ENCODE measurements around the gene JADE2.

DNA sequence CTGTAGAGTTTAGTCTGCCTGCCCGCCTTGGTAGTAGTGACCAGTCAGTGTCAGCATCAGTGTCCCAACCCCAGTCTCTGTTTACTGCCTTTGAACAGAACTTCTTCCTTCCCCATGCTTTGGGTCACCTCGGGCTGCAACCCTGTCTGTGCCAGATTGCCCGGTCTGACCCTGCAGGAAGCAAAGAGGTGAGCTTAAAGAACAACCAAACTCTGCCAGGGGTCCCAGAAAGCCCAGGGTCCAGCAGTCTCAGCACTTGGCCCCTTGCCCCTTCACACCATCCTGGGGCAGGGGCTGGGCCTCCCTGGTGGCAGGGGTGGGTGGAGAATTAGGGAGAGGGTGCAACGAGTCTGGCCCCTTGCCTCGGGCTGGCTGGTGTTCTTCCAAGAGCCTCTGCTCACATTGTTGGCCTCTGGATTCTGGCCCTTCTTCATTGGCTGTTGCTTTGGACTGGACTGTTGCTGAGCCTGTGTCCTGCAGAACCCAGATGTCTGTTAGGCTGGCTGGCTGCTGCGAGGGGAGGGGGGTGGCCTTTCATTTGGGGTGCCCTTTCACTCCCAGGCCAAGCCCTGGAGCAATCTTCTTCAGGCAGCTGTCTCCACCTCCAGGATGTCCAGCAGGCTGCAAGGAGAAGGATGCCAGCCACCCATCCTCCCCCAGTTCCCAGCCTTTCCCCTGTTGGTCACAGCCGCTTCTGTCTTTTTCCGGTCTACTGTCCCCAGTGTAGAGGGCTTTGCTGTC lies 55.9 kb downstream of the JADE2 start:
- TF ChIP-seq, protein P1, sequence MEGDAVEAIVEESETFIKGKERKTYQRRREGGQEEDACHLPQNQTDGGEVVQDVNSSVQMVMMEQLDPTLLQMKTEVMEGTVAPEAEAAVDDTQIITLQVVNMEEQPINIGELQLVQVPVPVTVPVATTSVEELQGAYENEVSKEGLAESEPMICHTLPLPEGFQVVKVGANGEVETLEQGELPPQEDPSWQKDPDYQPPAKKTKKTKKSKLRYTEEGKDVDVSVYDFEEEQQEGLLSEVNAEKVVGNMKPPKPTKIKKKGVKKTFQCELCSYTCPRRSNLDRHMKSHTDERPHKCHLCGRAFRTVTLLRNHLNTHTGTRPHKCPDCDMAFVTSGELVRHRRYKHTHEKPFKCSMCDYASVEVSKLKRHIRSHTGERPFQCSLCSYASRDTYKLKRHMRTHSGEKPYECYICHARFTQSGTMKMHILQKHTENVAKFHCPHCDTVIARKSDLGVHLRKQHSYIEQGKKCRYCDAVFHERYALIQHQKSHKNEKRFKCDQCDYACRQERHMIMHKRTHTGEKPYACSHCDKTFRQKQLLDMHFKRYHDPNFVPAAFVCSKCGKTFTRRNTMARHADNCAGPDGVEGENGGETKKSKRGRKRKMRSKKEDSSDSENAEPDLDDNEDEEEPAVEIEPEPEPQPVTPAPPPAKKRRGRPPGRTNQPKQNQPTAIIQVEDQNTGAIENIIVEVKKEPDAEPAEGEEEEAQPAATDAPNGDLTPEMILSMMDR (IDR thresholded peaks at IDR 0.05) = no peak
- TF ChIP-seq POLR2A (IDR thresholded peaks at IDR 0.05) = no peak
